Ovary (tissue), 9 donors: ENCODE data around the gene MARCHF3. TPM values are rescaled to one million over a fixed set of nuclear protein-coding genes. Genes with fewer than 3 reads are reported as not detected.
"Not testable (repeated sequence)": the region's sequence is repeated elsewhere in the genome, so short reads cannot be mapped to it uniquely, and the experiment has no call there.

Experiments used
- DNase-seq, 5 donors: peaks; one replicate each; pipeline ENCODE4 v3.0.0-alpha.2; 2019 to 2020
- H3K27ac ChIP-seq, 2 donors: fragments of 200-600 bp; one replicate each; pipeline versions ENCODE4 v1.5.1 to v1.8.0; 2019 to 2022
- H3K27me3 ChIP-seq: fragments of 200-600 bp; one replicate; pipeline ENCODE4 v1.8.0; 2022
- H3K36me3 ChIP-seq: fragments of 200-600 bp; sonication (generic); one replicate; pipeline ENCODE4 v1.5.1; 2019
- H3K4me1 ChIP-seq: one replicate; pipeline ENCODE4 v1.8.1; 2013; ENCODE audit warnings: mild to moderate bottlenecking, moderate library complexity; ENCODE audit not compliant: insufficient read depth
- H3K4me3 ChIP-seq: fragments of 200-600 bp; sonication (generic); one replicate; pipeline ENCODE4 v1.5.1; 2017
- H3K9me3 ChIP-seq, 2 donors: fragments of 200-600 bp in 1 of 2; sonication (generic) in 1 of 2; one replicate each; pipeline versions ENCODE4 v1.5.1 to v1.8.1; 2013 to 2019; ENCODE audit warnings: mild to moderate bottlenecking in 1 of 2, moderate library complexity in 1 of 2
- EP300 ChIP-seq: sonication (generic); formaldehyde crosslinking; IDR thresholded peaks from one replicate; pipeline ENCODE4 v1.6.1; 2017; ENCODE audit warnings: antibody characterized with exemption
- POLR2A ChIP-seq: fragments of 450-650 bp; IDR thresholded peaks from one replicate; pipeline ENCODE4 v1.6.1; 2017; ENCODE audit warnings: antibody characterized with exemption, mild to moderate bottlenecking, moderate library complexity
- WGBS, 3 donors: extraction: QIAGEN DNeasy Blood & Tissue Kit in 1 of 3; methylation state at CpG; one replicate each; pipeline versions ENCODE4 v1.1.5 to v1.1.7; 2013 to 2017; 5-methylcytosine and 5-hydroxymethylcytosine counted together
- intact Hi-C, 4 donors: fragments of 100-400 bp; cut with DNase I; formaldehyde crosslinking; loops; one replicate each; pipeline versions ENCODE4 v1.11.0 to v1.15.1; 2022 to 2023
- polyA plus RNA-seq, 2 donors: library from polyadenylated mRNA; stranded (reverse); fragments of 200-250 nt in 1 of 2; fragments of 350-450 nt in 1 of 2; fragmentation: Illumina TruSeq in 1 of 2; extraction: RNeasy Lipid Tissue Mini Kit (QIAGEN cat#74804) in 1 of 2; gene quantifications; one replicate each; pipeline ENCODE4 v1.2.3, GENCODE V29; 2013 to 2014
- total RNA-seq, 7 donors: library from RNA; depleted of rRNA in 2 of 7; stranded (reverse); fragments of >200 nt in 2 of 7; fragmentation: NEBNext Ultra II Directional in 3 of 7; extraction: Animal tissue kit (Norgen Biotek cat#: 25700) in 3 of 7; gene quantifications; one replicate each; pipeline versions ENCODE4 v1.1.0 to v1.2.4, GENCODE V29; 2016 to 2023
- TF ChIP-seq, protein P1 (sequence below), 3 donors: fragments of 450-650 bp in 2 of 3; fragments of 200-600 bp in 1 of 3; IDR thresholded peaks; one replicate each; pipeline versions ENCODE4 v1.5.1 to v1.8.0; 2016 to 2022; ENCODE audit warnings: antibody characterized with exemption in 3 of 3, mild to moderate bottlenecking in 1 of 3
- donor health status: DM: no; HTN: no; CAD: no; lungs with moderate emphysema.
- donor health status: DM: no; HTN: no; CAD: no.
- donor health status: Bipolar disorder and iron deficiency.
- donor health status: DM: yes; HTN: yes; CAD: no.
- donor health status: DM: no; HTN: no; CAD: no.
- donor health status: DM: yes; HTN: yes; CAD: no.

The MARCHF3 gene
- total and polyA plus RNA-seq, 9 donors: 2.1 to 13.8 (median 4.5) TPM

DNA sequence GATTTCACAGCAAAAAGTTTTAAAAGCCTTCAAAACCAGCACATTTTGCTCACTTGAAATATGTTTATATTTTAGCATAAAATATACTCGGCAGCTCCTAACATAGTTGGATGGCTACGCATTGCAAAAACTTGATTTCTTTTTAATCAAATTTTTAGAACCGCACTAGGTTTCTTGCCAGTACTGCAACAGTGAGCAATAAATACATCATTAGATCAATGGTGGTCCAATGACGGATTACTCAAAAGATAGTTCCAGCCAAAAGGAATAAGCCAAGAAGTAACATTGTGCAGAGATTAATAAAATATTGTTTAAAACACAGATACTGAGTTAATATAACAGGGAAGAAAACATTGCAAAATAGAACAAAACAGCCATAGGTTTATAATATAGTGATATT lies 5.5 kb downstream of the MARCHF3 start:
- WGBS, 3 donors: 48 to 75% (median 74%) methylated on average over 4 of the region's 4 CpGs
- Histone ChIP-seq H3K9me3 (no peaks in the 10 kb centered on the region), H3K4me3 (no peak overlapping the region), H3K36me3 (no peaks in the 10 kb centered on the region), H3K27ac (no peak overlapping the region), H3K4me1 (peaks cover 6% of the 10 kb centered on the region), H3K27me3 (no peaks in the 10 kb centered on the region)
- TF ChIP-seq, protein P1, sequence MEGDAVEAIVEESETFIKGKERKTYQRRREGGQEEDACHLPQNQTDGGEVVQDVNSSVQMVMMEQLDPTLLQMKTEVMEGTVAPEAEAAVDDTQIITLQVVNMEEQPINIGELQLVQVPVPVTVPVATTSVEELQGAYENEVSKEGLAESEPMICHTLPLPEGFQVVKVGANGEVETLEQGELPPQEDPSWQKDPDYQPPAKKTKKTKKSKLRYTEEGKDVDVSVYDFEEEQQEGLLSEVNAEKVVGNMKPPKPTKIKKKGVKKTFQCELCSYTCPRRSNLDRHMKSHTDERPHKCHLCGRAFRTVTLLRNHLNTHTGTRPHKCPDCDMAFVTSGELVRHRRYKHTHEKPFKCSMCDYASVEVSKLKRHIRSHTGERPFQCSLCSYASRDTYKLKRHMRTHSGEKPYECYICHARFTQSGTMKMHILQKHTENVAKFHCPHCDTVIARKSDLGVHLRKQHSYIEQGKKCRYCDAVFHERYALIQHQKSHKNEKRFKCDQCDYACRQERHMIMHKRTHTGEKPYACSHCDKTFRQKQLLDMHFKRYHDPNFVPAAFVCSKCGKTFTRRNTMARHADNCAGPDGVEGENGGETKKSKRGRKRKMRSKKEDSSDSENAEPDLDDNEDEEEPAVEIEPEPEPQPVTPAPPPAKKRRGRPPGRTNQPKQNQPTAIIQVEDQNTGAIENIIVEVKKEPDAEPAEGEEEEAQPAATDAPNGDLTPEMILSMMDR (IDR thresholded peaks at IDR 0.05): no peak
- TF ChIP-seq POLR2A: no peak
- TF ChIP-seq EP300: no peak
- no peak for DNase-seq
- intact Hi-C loops: loop anchor here in 1 of 4 donors (5.0 kb wide), 1 partner anchor 173 kb away; no protein-coding TSS in a partner anchor

DNA sequence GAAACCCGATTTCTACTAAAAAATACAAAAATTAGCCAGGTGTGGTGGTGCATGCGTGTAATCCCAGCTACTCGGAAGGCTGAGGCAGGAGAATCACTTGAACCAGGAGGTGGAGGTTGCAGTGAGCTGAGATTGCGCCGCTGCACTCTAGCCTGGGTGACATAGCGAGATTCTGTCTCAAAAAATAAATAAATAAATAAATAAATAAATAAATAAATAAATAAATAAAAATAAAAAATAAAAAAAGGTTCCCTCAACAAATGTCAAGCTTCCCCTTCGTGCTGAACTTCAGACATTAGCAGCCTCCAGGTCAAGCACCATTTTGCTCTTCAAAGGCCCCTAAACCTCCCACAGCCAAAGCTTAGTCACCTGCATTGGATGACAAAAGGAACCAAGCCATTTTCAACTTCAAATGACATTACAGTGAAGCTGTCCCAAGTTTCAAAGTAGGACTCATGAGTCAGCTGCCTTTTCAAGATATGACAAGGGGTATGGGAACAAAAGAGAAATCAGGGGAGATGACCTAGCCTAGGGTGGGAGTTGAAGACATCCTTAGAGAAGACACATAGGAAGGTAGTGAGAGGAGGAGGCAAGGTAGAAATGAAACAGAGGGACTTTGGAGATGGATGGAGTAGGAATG lies 6.7 kb downstream of the MARCHF3 start:
- H3K4me1 ChIP-seq, DNase-seq, H3K27ac ChIP-seq, H3K27me3 ChIP-seq, H3K4me3 ChIP-seq, H3K9me3 ChIP-seq, H3K36me3 ChIP-seq, intact Hi-C loops: not testable (repeated sequence)
- 95 to 98% (median 96%) methylated on average over 7 of the region's 7 CpGs for WGBS, 3 donors

DNA sequence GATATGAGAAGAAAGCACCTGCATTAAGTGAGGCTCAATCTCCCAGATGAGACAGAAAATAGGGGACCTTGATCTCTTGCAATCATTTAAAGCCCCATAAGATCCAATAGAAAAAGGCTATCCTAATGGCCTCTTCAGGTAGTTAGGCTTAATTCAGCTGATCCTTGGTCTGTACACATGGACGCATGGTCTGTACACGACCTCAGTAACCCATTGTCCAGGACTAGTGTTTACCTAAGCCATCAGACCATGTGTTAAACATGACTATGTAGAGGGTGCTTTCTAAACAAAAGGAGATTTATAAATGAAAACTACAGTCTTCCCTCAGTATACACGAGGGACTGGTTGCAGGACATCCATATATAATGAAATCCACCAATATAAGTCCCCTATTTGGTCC lies 7.5 kb downstream of the MARCHF3 start:
- 95 to 99% (median 96%) methylated on average over 3 of the region's 3 CpGs for WGBS, 3 donors
- intact Hi-C loops: no loop called here
- no peaks in the 10 kb centered on the region for H3K9me3 ChIP-seq

DNA sequence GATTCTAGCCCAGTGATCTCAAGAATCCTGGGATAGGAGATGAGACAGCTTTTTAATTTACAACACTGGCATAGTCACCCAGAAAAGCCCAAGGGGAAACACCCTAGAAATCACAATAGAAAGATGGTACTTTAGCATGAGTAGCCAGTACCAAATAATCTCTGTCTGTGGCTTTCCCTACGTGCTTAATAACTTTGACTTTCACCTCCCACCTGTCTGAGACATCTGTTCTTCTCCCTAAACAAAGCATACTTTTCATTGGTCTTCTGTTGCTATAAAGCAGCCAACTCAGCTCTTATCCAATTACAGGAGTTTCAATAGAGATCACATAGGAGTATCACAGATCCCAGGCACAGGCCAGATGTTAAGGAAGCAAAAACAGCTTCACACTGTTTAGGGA lies 10.4 kb downstream of the MARCHF3 start:
- Histone ChIP-seq H3K4me1 (no peaks in the 10 kb centered on the region), H3K27ac (no peak overlapping the region), H3K4me3 (no peak overlapping the region), H3K36me3 (no peaks in the 10 kb centered on the region), H3K27me3 (no peaks in the 10 kb centered on the region), H3K9me3 (no peaks in the 10 kb centered on the region)
- WGBS, 3 donors: 55 to 82% (median 65%) methylated on average over 1 of the region's 1 CpG
- DNase-seq: no peak
- TF ChIP-seq POLR2A (no peak), EP300 (no peak)
- TF ChIP-seq, protein P1 (IDR thresholded peaks at IDR 0.05): no peak
- intact Hi-C loops: no loop called here

More for the DNA sequence above, 7.5 kb downstream of the MARCHF3 start:
- no peak for DNase-seq
- Histone ChIP-seq H3K4me1 (peaks cover 3% of the 10 kb centered on the region), H3K4me3 (no peak overlapping the region), H3K27me3 (no peaks in the 10 kb centered on the region), H3K36me3 (no peaks in the 10 kb centered on the region), H3K27ac (no peak overlapping the region)
- TF ChIP-seq, protein P1 (IDR thresholded peaks at IDR 0.05): no peak
- TF ChIP-seq EP300 (no peak), POLR2A (no peak)

DNA sequence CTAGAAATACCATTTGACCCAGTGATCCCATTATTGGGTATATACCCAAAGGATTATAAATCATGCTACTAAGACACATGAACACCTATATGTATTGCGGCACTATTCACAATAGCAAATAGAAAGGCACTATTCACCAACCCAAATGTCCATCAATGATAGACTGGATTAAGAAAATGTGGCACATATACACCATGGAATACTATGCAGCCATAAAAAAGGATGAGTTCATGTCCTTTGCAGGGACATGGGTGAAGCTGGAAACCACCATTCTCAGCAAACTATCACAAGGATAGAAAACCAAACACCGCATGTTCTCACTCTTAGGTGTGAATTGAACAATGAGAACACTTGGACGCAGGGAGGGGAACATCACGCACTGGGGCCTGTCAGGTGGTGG lies 13.6 kb downstream of the MARCHF3 start:
- H3K36me3 ChIP-seq, DNase-seq, H3K27ac ChIP-seq, intact Hi-C loops, H3K4me1 ChIP-seq, H3K9me3 ChIP-seq, H3K4me3 ChIP-seq, H3K27me3 ChIP-seq: not testable (repeated sequence)
- 98 to 100% (median 98%) methylated on average over 4 of the region's 4 CpGs for WGBS, 3 donors
